KMS-11 (cell line): ENCODE data around the gene EML1.

ENCODE experiments used
- H2AFZ ChIP-seq: fragments of 200-600 bp; sonication (generic); 2 replicates; pipeline ENCODE4 v1.6.1; 2016; ENCODE audit warnings: antibody characterized with exemption, mixed run types, low read depth
- H3K27ac ChIP-seq: fragments of 200-600 bp; sonication (generic); 2 replicates; pipeline ENCODE4 v1.6.1; 2016; ENCODE audit warnings: mild to moderate bottlenecking, mixed run types
- H3K27me3 ChIP-seq: fragments of 200-600 bp; sonication (generic); 2 replicates; pipeline ENCODE4 v1.6.1; 2017; ENCODE audit warnings: mild to moderate bottlenecking, low read depth, mixed run types, moderate library complexity; ENCODE audit not compliant: insufficient read depth
- H3K36me3 ChIP-seq: fragments of 200-600 bp; sonication (generic); 2 replicates; pipeline ENCODE4 v1.6.1; 2017; ENCODE audit warnings: mild to moderate bottlenecking, mixed run types; ENCODE audit not compliant: insufficient read depth
- H3K4me1 ChIP-seq: fragments of 200-600 bp; sonication (generic); 2 replicates; pipeline ENCODE4 v1.6.1; 2016; ENCODE audit warnings: mild to moderate bottlenecking, low read depth, mixed run types; ENCODE audit not compliant: poor library complexity, severe bottlenecking
- H3K4me2 ChIP-seq: fragments of 200-600 bp; sonication (generic); 2 replicates; pipeline ENCODE4 v1.7.0; 2016; ENCODE audit warnings: mild to moderate bottlenecking, mixed run types
- H3K4me3 ChIP-seq: fragments of 200-600 bp; sonication (generic); IDR thresholded peaks from 2 replicates; pipeline ENCODE4 v1.6.1; 2017; ENCODE audit warnings: low read depth, low read length, mixed read lengths; ENCODE audit not compliant: insufficient read depth
- H3K79me2 ChIP-seq: fragments of 200-600 bp; sonication (generic); 2 replicates; pipeline ENCODE4 v1.6.1; 2016; ENCODE audit warnings: low read depth, mixed run types; ENCODE audit not compliant: insufficient read depth
- H3K9ac ChIP-seq: fragments of 200-600 bp; sonication (generic); 2 replicates; pipeline ENCODE4 v1.6.1; 2016; ENCODE audit warnings: mild to moderate bottlenecking, mixed run types
- H4K20me1 ChIP-seq: fragments of 200-600 bp; sonication (generic); 2 replicates; pipeline ENCODE4 v1.6.1; 2016; ENCODE audit warnings: mild to moderate bottlenecking, mixed run types; ENCODE audit not compliant: insufficient read depth
- TF ChIP-seq, protein P1 (sequence below): fragments of 200-600 bp; sonication (generic); conservative IDR thresholded peaks from 2 replicates; pipeline ENCODE4 v1.6.1; 2017; ENCODE audit warnings: low read depth, mild to moderate bottlenecking, antibody characterized with exemption, low read length, moderate library complexity, mixed read lengths

Gene EML1

DNA sequence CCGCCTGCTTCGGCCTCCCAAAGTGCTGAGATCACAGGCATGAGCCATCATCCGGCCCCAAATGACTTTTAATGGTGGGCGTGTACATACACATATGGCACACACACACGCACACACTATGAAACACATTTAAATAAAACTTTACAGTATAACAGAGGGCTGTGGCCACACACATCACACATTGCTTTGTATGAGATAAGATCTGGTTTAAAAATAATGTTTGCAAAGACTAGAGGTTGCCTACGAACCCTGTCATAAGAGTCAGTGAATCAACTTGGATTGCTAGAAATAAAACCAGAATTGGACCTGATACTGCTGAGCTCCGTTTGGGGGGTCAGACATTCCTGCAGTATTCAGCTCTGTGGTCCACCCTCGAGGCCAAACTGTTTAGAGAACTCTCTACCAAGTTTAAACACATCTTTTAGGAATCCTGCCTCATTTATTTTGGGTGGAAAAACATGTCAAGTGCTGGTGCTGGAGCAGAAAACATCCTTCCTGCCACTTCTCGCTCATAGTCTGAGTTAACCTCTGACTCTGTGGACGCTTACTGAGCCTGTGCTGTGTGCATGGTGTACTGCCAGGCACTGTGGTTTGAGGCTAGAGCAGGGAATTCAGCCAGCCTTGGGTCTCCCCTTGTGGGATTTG is 47.8 kb upstream of the EML1 start:
- Histone ChIP-seq H3K79me2 (no peaks in the 10 kb centered on the region), H2AFZ (no peak overlapping the region), H3K27me3 (no peaks in the 10 kb centered on the region), H3K4me1 (no peaks in the 10 kb centered on the region), H3K9ac (no peak overlapping the region), H3K27ac (no peak overlapping the region), H3K36me3 (no peaks in the 10 kb centered on the region), H4K20me1 (no peaks in the 10 kb centered on the region), H3K4me3 (no peak overlapping the region), H3K4me2 (no peak overlapping the region)
- TF ChIP-seq, protein P1, sequence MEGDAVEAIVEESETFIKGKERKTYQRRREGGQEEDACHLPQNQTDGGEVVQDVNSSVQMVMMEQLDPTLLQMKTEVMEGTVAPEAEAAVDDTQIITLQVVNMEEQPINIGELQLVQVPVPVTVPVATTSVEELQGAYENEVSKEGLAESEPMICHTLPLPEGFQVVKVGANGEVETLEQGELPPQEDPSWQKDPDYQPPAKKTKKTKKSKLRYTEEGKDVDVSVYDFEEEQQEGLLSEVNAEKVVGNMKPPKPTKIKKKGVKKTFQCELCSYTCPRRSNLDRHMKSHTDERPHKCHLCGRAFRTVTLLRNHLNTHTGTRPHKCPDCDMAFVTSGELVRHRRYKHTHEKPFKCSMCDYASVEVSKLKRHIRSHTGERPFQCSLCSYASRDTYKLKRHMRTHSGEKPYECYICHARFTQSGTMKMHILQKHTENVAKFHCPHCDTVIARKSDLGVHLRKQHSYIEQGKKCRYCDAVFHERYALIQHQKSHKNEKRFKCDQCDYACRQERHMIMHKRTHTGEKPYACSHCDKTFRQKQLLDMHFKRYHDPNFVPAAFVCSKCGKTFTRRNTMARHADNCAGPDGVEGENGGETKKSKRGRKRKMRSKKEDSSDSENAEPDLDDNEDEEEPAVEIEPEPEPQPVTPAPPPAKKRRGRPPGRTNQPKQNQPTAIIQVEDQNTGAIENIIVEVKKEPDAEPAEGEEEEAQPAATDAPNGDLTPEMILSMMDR: no peak

DNA sequence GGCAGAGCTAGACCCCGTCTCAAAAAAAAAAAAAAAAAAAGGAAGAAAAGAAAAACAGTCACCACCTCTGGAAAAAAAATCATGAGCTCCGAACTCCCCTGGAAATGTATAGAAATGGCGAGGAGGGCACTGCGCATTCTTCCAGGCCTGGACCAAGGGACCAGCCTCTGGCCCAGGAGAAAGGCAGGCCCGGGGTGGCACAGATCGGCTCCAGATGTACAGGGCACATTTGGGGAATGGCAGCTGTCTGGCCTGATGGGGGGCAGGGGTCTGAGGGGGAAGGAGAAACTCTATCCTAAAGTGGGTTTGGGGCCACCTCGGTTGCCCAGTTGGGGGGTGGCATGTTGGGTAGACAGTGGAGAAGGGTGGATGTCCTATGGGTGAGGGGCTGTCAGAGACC is 46.0 kb upstream of the EML1 start:
- Histone ChIP-seq H3K79me2 (no peaks in the 10 kb centered on the region), H3K27me3 (peaks cover 3% of the 10 kb centered on the region; the same call in 1 of the 2 replicates), H3K36me3 (no peaks in the 10 kb centered on the region), H3K4me1 (no peaks in the 10 kb centered on the region), H3K27ac (no peak overlapping the region), H2AFZ (no peak overlapping the region), H4K20me1 (no peaks in the 10 kb centered on the region), H3K4me2 (no peak overlapping the region), H3K4me3 (no peak overlapping the region), H3K9ac (no peak overlapping the region)
- TF ChIP-seq, protein P1: no peak

DNA sequence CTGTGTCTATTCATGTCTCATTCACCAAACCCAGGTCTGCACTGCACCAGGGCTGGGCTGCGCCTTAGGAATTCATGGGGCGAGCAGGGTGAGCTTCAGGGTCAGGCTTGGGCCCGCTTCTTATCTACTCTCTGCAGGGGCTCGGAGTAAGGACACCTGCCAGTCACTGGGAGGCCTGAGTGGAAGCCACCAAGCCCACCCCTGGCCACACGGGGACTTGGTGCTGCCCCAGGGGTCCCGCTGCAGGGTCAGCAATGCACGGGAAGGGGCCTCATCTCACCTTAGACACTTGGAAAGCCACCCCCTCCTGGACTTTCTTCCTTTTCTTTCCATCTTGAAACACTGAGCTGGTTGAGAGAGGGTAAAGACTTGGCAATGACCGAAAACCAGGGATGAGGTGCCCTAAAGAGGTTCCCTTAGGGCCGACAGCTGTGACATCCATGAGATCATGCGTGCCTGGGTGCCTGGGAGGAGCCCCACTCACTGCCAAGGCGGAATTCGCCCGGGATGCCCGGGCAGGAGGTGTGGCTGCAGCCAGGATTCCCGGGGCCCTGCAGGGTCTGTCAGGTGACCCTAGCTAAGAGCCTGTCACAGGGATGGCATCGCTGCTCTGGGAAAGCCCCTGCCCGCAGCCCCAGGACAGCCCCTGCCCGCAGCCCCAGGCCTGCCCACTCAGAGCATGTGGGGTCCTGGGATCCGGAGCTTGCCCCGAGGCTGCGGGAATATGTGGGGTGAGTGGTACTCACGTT is 45.5 kb upstream of the EML1 start:
- H3K4me1 ChIP-seq: no peaks in the 10 kb centered on the region
- H3K27me3 ChIP-seq: peaks cover 3% of the 10 kb centered on the region; the same call in 1 of the 2 replicates
- no peak overlapping the region for H3K9ac ChIP-seq
- H4K20me1 ChIP-seq: no peaks in the 10 kb centered on the region
- no peak overlapping the region for H2AFZ ChIP-seq
- no peak overlapping the region for H3K27ac ChIP-seq
- no peaks in the 10 kb centered on the region for H3K36me3 ChIP-seq
- no peak overlapping the region for H3K4me2 ChIP-seq
- TF ChIP-seq, protein P1: no peak
- H3K4me3 ChIP-seq: no peak overlapping the region
- no peaks in the 10 kb centered on the region for H3K79me2 ChIP-seq

DNA sequence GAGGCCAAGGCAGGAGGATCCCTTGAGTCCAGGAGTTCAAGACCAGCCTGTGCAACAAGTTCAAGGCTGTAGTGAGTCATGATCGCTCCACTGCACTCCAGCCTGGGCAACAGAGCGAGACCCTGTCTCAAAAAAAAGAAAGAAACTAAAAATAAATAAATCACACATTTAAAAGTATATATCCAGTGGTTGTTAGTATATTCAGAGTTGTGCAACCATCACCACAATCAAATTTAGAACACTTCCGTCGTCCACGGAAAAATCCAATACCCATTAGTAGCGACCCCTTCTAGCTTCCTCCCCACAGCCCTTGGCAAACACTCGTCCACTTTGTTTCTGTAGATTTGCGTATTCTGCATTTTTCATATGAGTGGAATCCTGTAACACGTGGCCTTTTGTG is 44.7 kb upstream of the EML1 start:
- no peaks in the 10 kb centered on the region for H4K20me1 ChIP-seq
- TF ChIP-seq, protein P1: no peak
- no peaks in the 10 kb centered on the region for H3K36me3 ChIP-seq
- peaks cover 3% of the 10 kb centered on the region; the same call in 1 of the 2 replicates for H3K27me3 ChIP-seq
- no peaks in the 10 kb centered on the region for H3K79me2 ChIP-seq
- no peaks in the 10 kb centered on the region for H3K4me1 ChIP-seq
- no peak overlapping the region for H3K4me3 ChIP-seq
- H3K9ac ChIP-seq: no peak overlapping the region
- no peak overlapping the region for H2AFZ ChIP-seq
- no peak overlapping the region for H3K4me2 ChIP-seq
- no peak overlapping the region for H3K27ac ChIP-seq
